Aorta (tissue), 5 donors: ENCODE measurements around the gene KCNJ14. TPM values are rescaled to one million over a fixed set of nuclear protein-coding genes. Genes with fewer than 3 reads are reported as not detected.

Experiments
- ATAC-seq: fragments of 200-7000 bp; cut with Tn5 transposase; one replicate; pipeline ENCODE4 v1.9.1; 2022; ENCODE audit warnings: moderate library complexity; ENCODE audit not compliant: low FRiP score
- DNase-seq, 2 donors: peaks; one replicate each; pipeline ENCODE4 v3.0.0-alpha.2; 2020
- H3K27ac ChIP-seq, 2 donors: one replicate each; pipeline ENCODE4 v1.5.1; 2013; ENCODE audit warnings: low read length in 2 of 2, mild to moderate bottlenecking in 2 of 2, moderate library complexity in 2 of 2, control low read depth in 1 of 2, inconsistent platforms in 1 of 2, low read depth in 1 of 2
- H3K27me3 ChIP-seq, 2 donors: one replicate each; pipeline ENCODE4 v1.6.1; 2013; ENCODE audit warnings: control low read depth in 1 of 2, low read length in 1 of 2, mild to moderate bottlenecking in 1 of 2, moderate library complexity in 1 of 2; ENCODE audit not compliant: insufficient read depth in 2 of 2, control insufficient read depth in 1 of 2
- H3K36me3 ChIP-seq, 2 donors: one replicate each; pipeline ENCODE4 v1.6.1; 2013; ENCODE audit warnings: control low read depth in 1 of 2, low read length in 1 of 2, mild to moderate bottlenecking in 1 of 2; ENCODE audit not compliant: insufficient read depth in 2 of 2, control insufficient read depth in 1 of 2
- H3K4me1 ChIP-seq, 2 donors: one replicate each; pipeline ENCODE4 v1.6.1; 2013; ENCODE audit warnings: low read length in 2 of 2, control low read depth in 1 of 2, mild to moderate bottlenecking in 1 of 2, moderate library complexity in 1 of 2; ENCODE audit not compliant: insufficient read depth in 2 of 2, control insufficient read depth in 1 of 2
- H3K4me3 ChIP-seq, 2 donors: one replicate each; pipeline ENCODE4 v1.5.1; 2013; ENCODE audit warnings: low read length in 2 of 2, control low read depth in 1 of 2, mild to moderate bottlenecking in 1 of 2
- H3K9me3 ChIP-seq: one replicate; pipeline ENCODE4 v1.6.1; 2013; ENCODE audit warnings: mild to moderate bottlenecking, low read length; ENCODE audit not compliant: control insufficient read depth
- WGBS, 2 donors: extraction: QIAGEN DNeasy Blood & Tissue Kit; methylation state at CpG; one replicate each; pipeline ENCODE4 v1.1.7; 2013; 5-methylcytosine and 5-hydroxymethylcytosine counted together
- intact Hi-C, 2 donors: fragments of 100-400 bp; cut with DNase I; formaldehyde crosslinking; loops; one replicate each; pipeline versions ENCODE4 v1.14.2 to v1.15.0; 2022
- polyA plus RNA-seq, 2 donors: library from polyadenylated mRNA; stranded (reverse); fragments of 200-250 nt; gene quantifications; one replicate each; pipeline ENCODE4 v1.2.3, GENCODE V29; 2013
- total RNA-seq, 2 donors: library from RNA; stranded (reverse); fragmentation: NEBNext Ultra II Directional; extraction: Animal tissue kit (Norgen Biotek cat#: 25700); gene quantifications; one replicate each; pipeline ENCODE4 v1.2.1, GENCODE V29; 2021
- donor health status: healthy with polysubstance abuse.
- donor health status: Bipolar disorder and iron deficiency.
- donor health status: DM: no; HTN: no; CAD: no.
- donor health status: DM: no; HTN: no; CAD: no.
- donor health status: DM: yes; HTN: yes; CAD: no.

Gene KCNJ14
- total and polyA plus RNA-seq, 4 donors = 0.36 to 1.1 (median 1.1) TPM; not detected in 1

- Histone ChIP-seq H3K9me3 (no peaks in the 10 kb centered on the region), H3K4me1 (no peaks in the 10 kb centered on the region), H3K36me3 (no peaks in the 10 kb centered on the region), H3K4me3 (no peak overlapping the region), H3K27ac (no peak overlapping the region), H3K27me3 (no peaks in the 10 kb centered on the region)
- intact Hi-C loops = no loop called here
- DNase-seq = no peak
- ATAC-seq = no peak
- WGBS, 2 donors = 53 to 60% methylated on average over 35 to 45 of the region's 45 CpGs
Observed at GRCh38 chr19:48496959-48497727, 41.8 kb downstream of the KCNJ14 start.

GRCh38 chr19:48497728-48498594 lies 42.6 kb downstream of the KCNJ14 start:
- no peaks in the 10 kb centered on the region for H3K9me3 ChIP-seq
- DNase-seq (peak in 1 of 2 donors; percentile 72), ATAC-seq (no peak)
- H3K4me1 ChIP-seq = no peaks in the 10 kb centered on the region
- H3K27ac ChIP-seq = no peak overlapping the region
- H3K36me3 ChIP-seq = no peaks in the 10 kb centered on the region
- no peaks in the 10 kb centered on the region for H3K27me3 ChIP-seq
- no peak overlapping the region for H3K4me3 ChIP-seq
- intact Hi-C loops = no loop called here
- 60 to 75% methylated on average over 35 to 46 of the region's 46 CpGs for WGBS, 2 donors

DNA sequence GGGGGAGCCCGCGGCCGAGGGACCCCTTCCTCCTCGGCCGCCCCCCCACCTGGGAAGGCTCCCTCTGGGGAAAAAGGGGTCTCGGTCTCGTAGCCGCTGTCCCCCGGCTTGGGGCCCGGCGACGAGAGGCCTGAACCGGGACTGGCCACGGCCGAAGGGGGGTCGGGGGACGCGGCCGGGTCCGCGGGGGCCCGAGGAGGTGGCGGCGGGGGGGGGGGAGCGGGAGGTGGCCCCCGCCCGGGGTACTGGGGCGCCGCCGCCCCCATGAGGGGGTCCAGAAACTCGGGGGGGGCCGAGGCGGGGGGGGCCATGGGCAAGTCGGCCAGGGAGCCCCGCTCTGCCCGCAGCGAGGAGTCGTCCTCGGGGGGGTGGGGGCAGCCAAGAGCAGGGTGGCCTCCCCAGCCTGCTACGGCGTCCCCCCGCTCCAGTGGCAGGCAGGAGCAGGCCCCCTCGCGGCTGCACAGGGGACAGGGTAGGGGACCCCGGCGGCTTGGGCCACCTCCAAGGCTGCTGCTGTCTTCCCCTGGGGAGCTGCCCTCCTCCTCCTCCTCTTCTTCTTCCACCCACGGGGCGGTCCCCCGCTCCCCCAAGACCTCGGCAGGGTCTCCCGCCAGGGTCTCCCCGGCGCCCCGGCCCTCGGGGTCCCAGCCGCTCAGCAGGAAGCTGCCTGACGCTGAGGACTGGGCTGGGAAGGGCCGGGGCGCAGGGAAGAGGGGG lies 43.4 kb downstream of the KCNJ14 start:
- no peaks in the 10 kb centered on the region for H3K36me3 ChIP-seq
- no peaks in the 10 kb centered on the region for H3K27me3 ChIP-seq
- WGBS, 2 donors = 42 to 55% methylated on average over 29 to 59 of the region's 59 CpGs
- ATAC-seq (no peak), DNase-seq (no peak)
- H3K4me3 ChIP-seq = no peak overlapping the region
- no peak overlapping the region for H3K27ac ChIP-seq
- intact Hi-C loops = no loop called here
- no peaks in the 10 kb centered on the region for H3K9me3 ChIP-seq
- H3K4me1 ChIP-seq = no peaks in the 10 kb centered on the region

DNA sequence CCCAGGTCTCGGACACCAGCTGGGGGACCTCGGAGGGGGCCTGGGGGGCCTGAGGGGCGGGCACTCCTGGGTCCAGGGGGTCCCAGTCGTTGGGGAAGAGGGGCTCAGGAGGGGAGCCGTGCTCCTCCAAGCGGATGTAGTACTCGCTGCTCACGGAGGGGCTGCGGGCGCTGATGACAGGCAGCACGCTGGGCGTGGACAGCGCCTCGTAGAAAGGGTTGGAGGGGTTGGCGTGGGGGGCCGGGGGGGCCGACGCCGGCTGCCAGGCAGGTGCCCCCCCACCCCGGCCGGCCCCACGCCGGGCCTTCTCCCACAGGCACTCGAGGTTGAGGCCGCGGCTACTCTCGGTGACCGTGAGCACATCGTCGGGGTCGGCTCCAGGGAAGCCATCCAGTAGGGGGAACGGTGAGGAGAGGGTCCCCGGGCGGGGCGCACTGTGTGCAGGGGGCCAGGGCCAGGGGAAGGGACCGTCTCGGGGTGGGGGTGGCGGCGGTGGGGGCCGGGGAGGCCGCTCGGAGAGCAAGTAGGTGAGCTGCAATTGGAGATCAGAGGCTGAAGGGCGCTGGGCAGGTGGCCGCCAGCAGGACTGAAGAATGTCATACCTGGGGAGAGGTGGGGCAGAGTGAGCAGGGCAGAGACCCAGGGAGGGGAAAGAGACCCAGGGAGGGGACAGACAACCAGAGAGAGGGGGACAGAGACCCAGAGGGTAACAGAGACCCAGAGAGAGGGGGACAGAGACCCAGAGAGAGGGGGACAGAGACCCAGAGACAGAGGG lies 44.1 kb downstream of the KCNJ14 start:
- Histone ChIP-seq H3K4me1 (no peaks in the 10 kb centered on the region), H3K4me3 (no peak overlapping the region), H3K27me3 (no peaks in the 10 kb centered on the region), H3K9me3 (no peaks in the 10 kb centered on the region), H3K27ac (no peak overlapping the region), H3K36me3 (no peaks in the 10 kb centered on the region)
- 68 to 76% methylated on average over 40 to 44 of the region's 44 CpGs for WGBS, 2 donors
- intact Hi-C loops = no loop called here
- no peak for ATAC-seq
- no peak for DNase-seq

DNA sequence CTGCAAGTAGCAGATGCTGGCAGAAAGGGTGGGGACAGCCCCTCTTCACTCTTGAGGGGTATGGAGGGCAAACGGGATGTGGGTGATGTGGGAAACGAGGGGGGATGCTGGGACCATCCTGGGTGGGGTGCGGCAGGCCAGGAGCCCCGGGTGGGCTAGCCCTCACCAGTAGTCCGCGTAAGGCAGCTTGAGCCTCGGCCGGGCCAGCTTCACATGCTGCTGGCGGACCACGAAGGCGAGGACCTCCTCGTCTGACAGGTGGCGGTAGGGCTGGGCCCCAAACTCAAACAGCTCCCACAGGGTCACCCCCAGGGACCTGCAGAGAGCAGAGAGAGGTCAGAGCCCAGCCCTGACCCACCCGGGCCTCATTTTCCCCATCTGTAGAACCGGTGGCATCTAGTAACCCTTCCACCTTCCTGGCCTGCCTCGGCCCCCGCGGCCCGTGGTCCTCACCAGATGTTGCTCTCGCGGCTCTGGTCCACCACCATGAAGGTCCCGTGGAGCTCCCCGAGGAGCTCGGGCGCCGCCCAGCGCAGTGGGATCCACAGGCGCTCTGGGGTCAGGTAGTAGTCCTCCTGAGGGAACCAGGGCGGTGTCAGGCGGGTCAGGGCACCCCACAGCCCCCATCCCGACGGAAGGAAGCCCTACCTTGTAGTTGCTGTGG lies 45.6 kb downstream of the KCNJ14 start:
- H3K36me3 ChIP-seq = no peaks in the 10 kb centered on the region
- 56 to 61% methylated on average over 26 to 32 of the region's 32 CpGs for WGBS, 2 donors
- no peak for DNase-seq
- H3K4me3 ChIP-seq = no peak overlapping the region
- no peaks in the 10 kb centered on the region for H3K4me1 ChIP-seq
- intact Hi-C loops = no loop called here
- no peaks in the 10 kb centered on the region for H3K27me3 ChIP-seq
- H3K27ac ChIP-seq = no peak overlapping the region
- no peaks in the 10 kb centered on the region for H3K9me3 ChIP-seq
- no peak for ATAC-seq

DNA sequence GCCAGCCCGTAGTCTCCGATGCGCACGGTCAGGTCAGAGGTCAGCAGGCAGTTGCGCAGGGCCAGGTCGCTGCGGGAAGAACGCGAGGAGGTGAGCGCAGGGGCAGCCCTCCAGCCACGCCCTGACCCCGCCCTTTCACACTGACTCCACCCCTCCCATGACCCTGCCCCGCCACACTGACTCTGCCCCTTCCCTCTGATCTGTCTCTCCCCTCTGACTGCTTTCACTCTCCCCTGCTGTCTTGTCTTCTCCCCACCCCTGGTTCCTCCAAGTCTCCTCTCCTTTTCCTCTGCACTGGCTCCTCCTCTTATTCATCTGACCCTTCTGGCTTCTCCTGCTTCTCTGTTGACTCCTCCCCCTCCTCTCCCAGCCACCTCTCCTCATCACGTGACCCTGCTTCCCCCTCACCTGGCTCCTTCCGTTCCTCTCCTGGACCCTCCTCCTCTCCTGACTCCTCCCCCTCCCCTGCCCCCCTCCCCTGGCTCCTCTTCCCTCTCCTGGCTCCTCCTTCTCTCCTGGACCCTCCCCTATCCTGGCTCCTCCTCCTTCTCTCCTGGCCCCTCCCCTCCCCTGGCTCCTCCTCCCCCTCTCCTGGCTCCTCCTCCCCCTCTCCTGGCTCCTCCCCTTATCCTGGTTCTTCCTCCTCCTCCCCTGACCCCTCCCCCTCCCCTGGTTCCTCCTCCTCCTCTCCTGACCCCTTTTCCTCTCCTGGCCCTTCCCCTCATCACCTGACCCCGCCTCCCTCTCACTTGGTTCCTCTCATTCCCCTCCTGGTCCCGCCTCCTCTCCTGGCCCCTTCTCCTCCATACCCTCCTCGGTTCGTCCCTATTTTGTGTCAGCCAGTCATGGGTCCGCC lies 46.3 kb downstream of the KCNJ14 start:
- no peaks in the 10 kb centered on the region for H3K27me3 ChIP-seq
- no peaks in the 10 kb centered on the region for H3K9me3 ChIP-seq
- WGBS, 2 donors = 9 to 13% methylated on average over 20 of the region's 20 CpGs
- no peaks in the 10 kb centered on the region for H3K4me1 ChIP-seq
- no peak overlapping the region for H3K27ac ChIP-seq
- ATAC-seq (peak; percentile 16), DNase-seq (peak in 1 of 2 donors; percentile 86)
- no peak overlapping the region for H3K4me3 ChIP-seq
- no peaks in the 10 kb centered on the region for H3K36me3 ChIP-seq
- intact Hi-C loops = no loop called here

GRCh38 chr19:48502350-48503018 lies 47.1 kb downstream of the KCNJ14 start:
- DNase-seq (peak in 1 of 2 donors; percentile 42), ATAC-seq (peak; percentile 9)
- Histone ChIP-seq H3K9me3 (no peaks in the 10 kb centered on the region), H3K4me1 (no peaks in the 10 kb centered on the region), H3K27ac (no peak overlapping the region), H3K4me3 (no peak overlapping the region), H3K36me3 (no peaks in the 10 kb centered on the region), H3K27me3 (no peaks in the 10 kb centered on the region)
- intact Hi-C loops = no loop called here
- 37 to 39% methylated on average over 27 of the region's 27 CpGs for WGBS, 2 donors
